Activated CD8-positive, alpha-beta memory T cell treated with anti-CD3 and anti-CD28 coated beads for 4 hours (primary cell): ENCODE measurements around the gene GDPD3.
A peak's percentile ranks its signal among the peaks of the same experiment; 100 is the strongest.

Experiments used
- DNase-seq, 2 donors: peaks; one replicate each; pipeline ENCODE4 v3.0.0-alpha.2; 2020; ENCODE audit warnings: low read depth in 2 of 2

The GDPD3 gene

DNA sequence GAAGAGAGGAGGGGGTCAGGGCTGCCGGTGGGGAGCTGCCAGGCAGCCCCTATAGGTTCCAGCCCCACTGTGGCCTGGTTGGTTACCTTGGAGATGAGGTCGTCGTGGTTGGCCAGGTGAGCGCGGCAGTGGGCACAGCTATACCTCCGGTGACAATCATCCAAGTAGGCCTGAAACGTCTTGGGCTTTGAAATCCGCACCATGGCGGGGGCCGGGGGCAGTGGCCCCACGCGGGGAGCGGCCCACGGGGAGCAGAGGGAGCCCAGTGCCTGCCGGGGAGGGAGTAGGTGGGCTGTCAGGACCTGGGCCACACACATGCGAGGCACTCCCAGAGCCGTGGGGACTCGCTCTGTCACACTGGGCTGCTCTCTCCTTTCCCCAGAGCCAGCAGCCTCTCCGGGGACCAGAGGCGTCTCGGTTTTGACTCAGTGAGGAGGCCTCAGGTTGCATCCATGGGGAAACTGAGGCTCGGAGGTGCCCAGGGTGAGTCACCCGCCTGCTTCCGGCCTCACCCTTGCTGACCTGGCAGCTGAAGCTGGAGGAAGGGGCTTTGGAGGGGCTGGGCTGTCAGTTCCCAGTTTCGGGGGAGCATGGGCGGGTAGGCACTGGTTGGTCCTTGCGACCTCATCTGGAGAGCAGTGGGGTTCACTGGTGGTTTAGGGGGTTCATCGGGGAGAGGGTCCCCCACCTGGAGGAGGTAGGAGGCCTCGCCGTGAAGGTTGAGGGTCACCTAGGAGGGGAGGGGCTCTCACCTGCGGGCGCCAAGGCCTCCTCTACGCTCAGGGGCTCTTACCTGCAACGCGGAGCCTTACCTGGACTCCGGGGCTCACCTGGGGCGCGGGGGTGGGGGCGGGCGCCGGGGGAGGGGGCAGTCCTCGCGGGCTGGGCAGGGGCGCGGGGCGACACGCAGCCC lies 17.9 kb downstream of the GDPD3 start:
- DNase-seq: no peak

DNA sequence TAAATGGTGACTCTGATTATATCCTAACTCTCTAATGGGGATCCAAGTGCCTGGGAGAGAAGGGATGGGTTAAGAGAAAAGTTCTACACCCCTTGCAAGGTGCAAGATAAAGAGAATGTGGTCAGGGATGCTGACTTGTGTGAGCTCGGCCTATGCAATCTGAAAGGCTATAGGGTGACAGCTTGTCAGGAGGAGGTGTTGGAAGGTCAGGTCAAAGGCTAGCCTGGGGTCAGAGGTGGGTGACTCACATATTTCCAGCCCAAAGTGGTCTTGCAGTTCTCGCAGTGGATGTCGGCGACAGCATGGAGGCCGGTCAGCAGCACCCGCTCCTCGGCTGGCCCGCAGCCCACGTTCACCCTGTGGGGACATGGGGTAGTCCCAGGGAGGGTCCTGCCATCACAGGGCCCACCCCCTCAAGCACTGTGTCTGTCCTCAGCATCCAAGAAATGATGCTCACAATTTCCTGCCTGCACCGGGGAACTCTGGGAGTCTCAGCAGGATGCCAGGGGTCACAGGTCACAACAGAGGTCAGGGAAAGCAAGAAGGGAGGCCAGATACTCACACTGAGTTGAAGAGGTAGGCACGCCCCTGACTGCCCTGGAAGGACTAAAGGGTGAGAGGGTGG lies 18.7 kb downstream of the GDPD3 start:
- DNase-seq: no peak

DNA sequence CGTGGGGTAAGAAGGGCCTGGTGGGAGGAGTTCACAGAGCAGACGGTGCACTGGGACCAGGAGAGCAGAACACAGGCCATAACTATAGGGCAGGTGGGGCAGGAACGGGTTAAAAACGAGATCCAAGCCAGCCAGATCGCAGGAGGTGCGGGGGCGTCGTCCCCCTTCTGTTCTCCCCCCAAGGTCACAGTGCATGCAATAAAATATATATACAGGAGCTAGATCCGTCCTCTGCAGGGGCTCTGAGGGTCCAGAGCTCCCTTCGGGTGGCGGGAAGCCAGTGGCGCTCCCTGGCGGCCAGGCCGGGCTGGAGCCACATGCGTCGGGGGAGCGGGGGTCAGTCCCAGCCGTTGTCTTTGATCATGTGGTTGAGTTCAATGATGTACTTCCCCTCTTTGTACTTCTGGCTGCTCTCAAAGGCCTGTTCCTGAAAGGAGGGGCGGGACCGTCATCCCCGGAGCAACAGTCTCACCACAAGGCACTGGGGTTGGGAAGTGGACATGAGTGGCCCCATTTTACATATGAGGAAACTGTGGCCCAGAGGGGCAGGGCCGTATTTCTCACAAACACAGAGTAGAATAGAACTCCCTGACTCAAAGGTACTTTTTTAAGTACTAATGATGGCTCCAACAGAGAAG lies 20.8 kb downstream of the GDPD3 start:
- DNase-seq: no peak

DNA sequence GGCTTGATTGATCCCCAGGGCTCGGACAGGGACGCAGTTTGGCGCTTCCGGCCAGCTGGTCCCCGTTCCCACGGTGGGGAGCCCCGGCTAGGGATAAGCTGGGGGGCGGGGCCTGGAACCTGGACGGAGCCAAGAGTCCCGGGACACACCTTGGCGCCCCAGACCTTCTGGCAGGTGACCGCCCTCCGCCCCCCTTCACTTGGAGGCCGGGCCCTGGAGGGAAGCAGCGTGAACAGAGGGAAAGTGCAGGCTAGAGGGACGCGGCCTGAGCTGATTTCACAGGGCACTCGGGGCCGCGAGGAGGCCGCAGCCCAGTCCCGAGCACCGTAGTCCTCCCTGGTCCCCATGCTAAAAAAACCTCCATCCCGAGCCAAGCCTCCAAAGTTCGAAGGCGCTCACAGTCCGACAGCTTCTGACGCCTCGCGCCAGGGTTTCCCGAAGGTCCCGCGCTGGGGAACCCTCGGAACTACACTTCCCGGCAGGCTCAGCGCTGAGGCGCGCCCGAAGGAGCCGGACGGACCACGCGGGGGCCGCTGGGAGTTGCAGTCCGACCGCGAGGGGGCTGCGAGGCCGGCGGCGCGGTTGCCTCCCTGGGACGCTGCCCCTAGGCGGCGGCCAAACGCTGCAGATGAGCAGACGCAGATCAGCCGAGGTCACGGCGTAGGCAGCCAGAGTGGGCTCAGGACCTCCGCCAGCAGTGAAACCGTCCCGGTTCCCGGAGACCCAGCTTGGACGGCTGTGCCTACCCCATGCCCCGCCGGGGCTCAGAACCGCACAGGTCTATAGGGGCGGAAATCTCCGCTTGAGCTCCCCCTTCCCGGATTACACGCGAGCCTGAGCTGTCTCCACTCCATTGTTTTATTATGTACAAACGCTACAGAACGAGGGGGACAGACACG lies 21.6 kb downstream of the GDPD3 start, which contains the start of gene TBX6:
Gene TBX6, minus strand, starts transcription at position 451 of the 899 bp plus-strand sequence. CDS start 731 bp downstream, outside the sequence.
- DNase-seq: peak; percentile 82 to 86

DNA sequence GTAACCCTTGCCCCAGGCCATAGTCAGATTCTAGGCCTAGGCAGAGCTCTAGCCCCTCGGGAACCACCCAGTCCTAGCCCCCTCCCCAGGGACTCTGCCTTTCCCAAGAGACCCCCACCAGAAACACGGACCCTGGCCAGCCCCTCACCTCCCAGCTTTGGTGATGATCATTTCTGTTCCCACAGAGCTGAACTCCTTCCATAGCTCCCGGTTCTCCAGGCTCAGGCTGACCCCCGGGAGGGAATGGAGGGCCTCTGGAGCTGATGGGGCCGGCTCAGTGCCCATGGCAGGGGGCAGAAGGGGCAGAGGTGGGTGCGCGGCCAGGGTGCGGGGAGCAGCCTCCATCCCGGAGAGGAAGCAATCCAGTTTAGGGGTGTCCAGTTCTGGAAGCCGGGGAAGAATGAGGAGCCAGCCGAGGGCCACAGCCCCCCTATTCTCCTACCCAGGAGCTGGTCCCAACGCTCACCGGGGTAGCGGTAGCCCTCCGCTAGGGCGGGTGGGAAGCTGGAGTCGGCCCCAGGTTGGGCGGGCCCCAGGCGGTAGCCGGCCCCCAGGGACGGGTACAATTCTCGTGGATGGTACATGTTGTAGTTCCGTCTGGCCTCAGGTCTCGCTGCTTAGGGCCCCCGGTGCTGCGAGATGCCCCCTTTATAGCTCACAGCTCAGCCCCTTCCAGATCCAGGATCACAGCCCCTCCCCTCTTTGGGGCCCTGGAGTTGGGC lies 22.6 kb downstream of the GDPD3 start:
- DNase-seq: no peak

DNA sequence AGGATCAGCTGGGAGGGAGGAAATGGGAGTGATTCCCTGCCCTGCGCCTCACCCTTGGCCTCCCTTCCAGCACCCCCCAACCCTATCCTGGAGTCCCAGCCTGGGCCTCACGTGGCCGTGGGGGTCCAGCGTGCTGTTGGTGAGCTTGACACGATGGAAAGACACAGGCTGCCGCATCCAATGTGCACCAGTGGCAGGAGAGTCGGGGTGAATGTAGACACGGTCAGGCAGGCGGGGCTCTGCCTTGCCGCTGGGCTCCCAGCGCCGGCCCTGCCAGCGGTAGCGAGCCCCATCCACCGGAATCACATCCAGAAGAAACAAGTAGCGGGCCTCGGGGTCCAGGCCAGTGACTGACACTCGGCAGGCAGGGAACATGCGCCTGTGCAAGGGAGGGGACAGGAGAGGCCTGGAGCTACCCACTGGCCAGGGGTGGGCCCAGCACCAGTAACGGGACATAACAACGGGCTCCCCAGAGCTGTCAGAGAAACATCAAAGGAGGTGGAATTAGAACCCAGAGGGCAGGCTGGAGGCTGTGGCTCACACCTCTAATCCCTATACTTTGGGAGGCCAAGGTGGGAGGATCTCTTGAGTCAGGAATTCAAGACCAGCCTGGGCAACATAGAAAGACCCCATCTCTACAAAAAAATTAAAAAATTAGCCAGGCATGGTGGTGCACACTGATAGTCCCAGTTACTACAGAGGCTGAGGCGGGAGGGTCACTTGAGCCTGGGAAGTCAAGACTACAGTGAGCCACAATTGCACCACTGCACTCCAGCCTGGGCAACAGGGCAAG lies 24.3 kb downstream of the GDPD3 start:
- no peak for DNase-seq

DNA sequence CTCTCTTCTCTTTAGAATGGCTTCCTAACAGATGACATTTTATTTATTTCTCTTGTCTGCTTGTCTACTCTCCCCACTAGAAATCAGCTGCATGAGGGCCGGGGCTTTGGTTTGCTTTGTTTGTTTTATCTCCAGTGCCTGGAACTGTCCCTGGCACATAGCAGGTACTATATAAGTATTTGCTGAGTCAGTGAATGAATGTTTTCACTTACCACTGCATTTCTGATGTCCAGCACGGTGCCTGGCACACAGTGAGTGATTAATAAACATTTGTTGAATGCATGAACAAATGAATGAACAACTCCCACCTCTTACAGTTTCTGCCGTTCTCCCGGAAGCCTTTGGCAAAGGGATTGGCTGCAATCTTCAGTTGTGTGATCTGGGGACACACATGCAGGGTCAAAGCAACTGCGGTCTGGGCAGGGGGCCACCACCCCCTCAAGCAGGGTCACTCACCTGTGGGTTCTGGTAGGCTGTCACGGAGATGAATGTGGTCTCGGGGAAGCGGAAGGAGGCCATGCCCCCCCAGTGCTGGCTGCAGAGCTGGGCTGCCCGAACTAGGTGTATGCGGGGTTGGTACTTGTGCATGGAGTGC lies 25.0 kb downstream of the GDPD3 start:
- DNase-seq: no peak

DNA sequence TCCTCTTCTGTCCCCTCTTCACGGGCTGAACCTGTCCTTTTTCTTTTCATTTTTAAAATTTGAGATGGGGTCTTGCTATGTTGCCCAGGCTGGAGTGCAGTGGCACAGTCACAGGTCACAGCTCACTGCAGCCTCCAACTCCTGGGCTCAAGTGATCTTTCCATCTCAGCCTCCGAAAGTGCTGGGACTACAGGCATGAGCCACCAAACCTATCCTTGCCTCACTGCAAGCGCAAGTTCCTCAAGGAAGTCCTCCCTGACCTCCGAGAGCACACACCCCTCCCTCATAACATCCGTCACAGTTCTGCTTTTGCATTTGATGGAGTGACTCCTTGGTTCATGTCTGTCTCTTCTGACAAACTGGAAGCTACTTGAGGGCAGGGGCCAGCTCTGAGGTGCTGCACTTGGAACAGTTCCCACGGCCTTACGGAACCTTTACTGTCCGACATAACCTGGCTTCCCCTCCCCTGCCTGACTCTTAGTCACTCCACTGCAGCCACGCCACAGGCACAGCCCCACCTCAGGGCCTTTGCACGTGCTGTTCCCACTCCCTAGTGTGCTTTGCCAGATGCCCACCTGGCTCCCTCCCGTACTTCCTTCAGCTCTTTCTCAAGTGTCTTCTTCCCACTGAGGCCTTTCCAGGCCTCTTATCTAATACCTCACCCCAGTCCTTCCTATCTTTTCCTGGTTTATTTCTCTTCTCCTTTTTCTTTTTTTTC lies 26.0 kb downstream of the GDPD3 start:
- no peak for DNase-seq

DNA sequence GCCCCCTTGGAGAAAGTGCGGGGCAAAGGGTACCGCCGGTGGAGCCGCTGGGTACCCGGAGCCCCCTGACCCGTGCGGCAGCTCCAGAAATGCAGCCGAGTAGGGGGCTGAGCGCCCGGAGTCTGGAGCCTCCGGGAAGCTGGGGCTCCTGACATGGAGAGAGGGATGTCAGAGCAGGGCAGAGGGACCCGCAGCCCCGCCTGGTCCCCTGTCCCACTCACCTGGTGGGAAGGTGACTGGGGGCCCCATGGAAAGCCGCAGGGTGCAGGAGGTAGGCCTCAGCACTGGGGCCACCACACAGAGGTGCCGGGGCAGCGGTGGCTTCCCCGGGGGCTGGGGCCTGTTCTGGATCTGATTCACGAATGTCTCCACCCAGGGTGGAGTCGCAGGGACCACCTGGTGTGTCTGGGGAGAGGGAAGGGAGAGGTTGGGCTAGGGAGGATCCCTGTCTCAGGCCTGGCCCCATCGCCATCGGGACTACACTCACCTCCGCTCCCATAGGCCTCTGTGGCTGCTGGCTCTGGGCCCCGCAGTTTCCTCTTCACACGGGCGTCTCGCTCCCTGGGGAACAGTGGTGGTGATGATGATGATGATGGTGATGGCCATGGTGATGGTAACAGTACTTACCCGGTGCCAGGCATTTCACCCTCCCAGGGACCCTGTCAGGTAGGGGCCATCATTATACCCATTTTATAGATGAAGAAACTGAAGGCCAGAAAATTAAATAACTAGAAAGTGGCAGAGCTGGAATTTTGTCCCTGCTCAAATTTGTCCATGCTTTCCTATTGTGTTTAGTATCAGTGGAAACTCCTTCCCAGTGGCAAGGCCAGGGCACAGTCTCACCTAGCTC lies 26.8 kb downstream of the GDPD3 start:
- DNase-seq: no peak

DNA sequence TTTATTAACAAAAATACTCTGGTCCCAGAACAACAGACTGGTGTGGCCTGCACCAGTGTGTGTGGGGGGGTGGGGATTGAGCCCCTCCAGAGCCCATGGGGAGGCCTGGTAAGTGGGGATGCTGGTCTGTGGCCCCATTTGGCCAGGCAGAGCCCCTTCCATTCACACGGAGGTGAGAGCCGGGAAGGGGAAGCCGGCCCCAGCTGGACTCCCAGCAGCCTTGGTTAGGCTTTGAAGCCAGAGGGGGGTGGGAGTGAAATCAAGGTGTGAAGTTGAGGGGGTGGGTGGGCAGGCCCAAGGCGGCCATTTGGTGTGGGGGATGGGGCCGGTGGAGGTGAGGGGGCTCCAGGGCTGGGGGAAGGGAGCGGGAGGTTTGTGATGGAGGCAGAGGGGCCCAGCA lies 27.5 kb downstream of the GDPD3 start:
- DNase-seq: no peak

DNA sequence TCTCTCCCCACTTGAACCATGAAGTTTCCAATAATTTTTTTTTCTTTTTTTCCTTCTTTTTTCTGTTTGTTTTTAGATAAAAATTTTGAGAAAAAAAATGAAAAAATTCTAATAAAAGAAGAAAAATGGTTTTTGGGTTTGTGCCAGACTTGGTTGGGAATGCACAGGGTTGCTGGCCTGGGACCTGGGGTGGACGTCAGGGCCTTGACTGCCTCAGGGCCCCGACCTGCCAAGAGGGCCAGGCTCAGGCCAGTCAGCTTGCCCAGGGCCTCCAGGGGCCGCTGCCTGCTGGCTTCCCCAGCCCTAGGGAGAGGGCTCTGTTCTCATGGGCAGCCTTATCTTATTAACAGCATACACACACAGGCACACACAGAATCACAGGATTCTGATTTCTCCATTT lies 28.1 kb downstream of the GDPD3 start:
- no peak for DNase-seq

DNA sequence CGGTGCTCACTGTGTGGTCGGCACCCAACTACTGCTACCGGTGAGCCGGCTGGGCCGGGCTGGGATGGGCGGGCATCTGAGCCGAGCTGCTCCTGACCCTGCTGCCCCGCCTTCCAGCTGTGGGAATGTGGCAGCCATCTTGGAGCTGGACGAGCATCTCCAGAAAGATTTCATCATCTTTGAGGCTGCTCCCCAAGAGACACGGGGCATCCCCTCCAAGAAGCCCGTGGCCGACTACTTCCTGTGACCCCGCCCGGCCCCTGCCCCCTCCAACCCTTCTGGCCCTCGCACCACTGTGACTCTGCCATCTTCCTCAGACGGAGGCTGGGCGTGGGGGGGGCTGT lies 28.5 kb downstream of the GDPD3 start:
- no peak for DNase-seq

DNA sequence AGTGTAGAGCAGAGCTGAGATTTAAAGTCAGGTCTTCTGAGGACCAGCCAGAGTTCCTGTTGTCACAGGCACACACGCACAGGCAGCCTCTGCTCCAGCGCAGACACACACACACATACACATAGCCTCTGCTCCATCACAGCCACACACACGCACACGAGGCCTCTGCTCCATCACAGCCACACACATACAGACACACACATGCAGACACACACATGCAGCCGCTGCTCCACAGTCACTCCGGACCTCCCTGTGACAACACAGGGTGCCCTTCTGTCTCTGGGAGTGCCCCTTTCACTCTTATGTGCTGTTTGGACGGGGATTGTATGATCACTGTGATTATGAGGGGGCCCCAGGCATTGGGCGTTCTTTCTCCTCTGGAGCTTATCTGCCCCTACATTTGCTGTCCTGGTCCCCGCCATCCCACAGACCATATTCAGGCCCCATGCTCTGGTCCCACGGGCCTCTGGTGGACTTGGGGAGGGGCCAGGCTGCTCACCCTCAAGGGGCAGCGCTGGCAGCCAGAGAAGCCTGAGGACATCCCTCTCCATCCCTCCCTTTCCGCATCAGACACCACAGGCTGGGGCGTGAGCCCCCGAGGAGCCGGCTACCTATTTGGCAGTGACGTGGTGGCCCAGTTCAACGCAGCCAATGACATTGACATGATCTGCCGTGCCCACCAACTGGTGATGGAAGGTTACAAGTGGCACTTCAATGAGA lies 29.1 kb downstream of the GDPD3 start:
- DNase-seq: no peak

DNA sequence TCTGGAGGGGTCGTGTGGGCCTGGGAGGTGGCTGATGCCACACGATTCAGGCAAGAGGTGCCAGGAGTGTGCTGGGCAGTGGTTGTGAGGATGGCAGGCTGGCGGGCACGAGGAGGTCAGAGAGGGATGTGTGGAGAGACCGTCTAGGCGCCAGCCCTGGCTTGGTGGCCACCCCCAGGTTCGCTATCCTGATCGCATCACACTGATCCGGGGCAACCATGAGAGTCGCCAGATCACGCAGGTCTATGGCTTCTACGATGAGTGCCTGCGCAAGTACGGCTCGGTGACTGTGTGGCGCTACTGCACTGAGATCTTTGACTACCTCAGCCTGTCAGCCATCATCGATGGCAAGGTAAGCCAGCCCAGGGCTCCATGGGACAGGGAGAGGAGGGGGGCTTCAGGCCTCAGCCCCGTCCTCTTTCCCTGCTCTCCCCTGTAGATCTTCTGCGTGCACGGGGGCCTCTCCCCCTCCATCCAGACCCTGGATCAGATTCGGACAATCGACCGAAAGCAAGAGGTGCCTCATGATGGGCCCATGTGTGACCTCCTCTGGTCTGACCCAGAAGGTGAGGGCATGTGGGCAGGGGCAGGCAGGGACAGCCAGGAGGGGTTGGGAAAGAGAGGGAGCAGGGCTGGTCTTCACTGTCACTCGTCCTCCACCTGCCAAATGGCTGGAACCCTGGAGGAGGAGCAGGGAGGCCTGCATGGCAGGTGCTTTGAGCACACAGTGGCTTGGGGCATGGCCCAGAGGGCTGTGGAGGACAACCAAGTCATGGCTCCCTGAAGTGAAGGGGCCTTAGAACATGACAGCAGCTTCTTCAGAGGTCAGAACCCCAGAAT lies 29.9 kb downstream of the GDPD3 start:
- no peak for DNase-seq

DNA sequence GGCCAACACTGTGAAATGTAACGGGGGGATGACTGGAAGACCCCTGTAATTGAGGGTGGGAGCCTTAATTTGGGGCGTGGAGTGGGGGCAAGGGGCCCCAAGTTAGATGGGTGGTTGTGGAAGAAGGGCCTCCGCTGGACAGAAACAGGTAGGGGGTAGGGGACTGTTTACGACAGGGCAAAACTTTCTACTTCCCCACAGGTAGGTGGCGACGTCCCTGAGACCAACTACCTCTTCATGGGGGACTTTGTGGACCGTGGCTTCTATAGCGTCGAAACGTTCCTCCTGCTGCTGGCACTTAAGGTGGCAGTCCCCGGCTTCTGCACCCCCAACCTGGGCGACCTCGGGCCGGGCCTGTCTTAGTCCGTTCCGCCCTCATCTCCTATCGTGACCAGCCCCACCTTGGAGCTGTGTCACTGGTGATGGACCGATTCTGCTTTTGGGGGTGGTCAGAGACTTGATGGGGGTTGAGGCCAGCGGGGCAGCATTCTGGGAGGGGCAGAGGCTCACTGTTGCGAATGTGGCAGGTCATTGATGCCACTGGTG lies 30.7 kb downstream of the GDPD3 start:
- no peak for DNase-seq

DNA sequence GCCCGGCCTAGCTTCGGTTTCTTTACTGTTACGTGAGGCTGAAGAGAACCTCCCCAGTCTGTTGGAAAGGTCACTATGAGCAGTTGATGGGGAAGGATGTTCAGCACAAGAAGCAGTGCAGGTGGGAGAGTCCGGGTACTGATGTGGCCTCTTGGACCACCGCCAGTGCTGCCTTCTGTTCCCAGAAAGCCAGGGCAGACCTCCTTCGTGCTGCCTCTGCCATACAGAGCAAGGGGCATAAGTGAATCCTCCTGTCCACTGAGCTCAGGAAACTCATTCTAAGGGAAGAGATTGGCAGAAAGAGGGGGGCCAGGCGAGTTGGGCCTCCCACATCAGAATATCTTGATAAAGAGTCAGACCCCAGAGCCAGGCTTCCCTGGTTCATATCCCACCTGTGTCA lies 33.9 kb downstream of the GDPD3 start:
- DNase-seq: no peak
